Gastroesophageal sphincter (tissue), 4 donors: Measurements from ENCODE around the gene C11orf52. TPM values are rescaled to one million over a fixed set of nuclear protein-coding genes. Genes with fewer than 3 reads are reported as not detected.
A peak's percentile ranks its signal among the peaks of the same experiment; 100 is the strongest.

Experiments
- ATAC-seq: fragments of 150-250 bp; one replicate; pipeline ENCODE4 v1.9.1; 2016; ENCODE audit warnings: mild to moderate bottlenecking, moderate library complexity
- H3K27ac ChIP-seq, 4 donors: fragments of 200-600 bp; sonication (generic) in 3 of 4; 1 replicate in 3 of 4; 2 replicates in 1 of 4; pipeline ENCODE4 v1.5.1; 2016 to 2019
- H3K27me3 ChIP-seq: fragments of 200-600 bp; sonication (generic); one replicate; pipeline ENCODE4 v1.5.1; 2019
- H3K36me3 ChIP-seq, 2 donors: fragments of 200-600 bp; sonication (generic); one replicate each; pipeline ENCODE4 v1.5.1; 2019; ENCODE audit warnings: control low read depth in 1 of 2
- H3K4me1 ChIP-seq, 3 donors: fragments of 200-600 bp; sonication (generic); 1 replicate in 2 of 3; 2 replicates in 1 of 3; pipeline ENCODE4 v1.5.1; 2016 to 2019; ENCODE audit warnings: control low read depth in 2 of 3
- H3K4me3 ChIP-seq, 2 donors: fragments of 200-600 bp; sonication (generic); one replicate each; pipeline ENCODE4 v1.5.1; 2019; ENCODE audit warnings: mild to moderate bottlenecking in 1 of 2, moderate library complexity in 1 of 2
- H3K9me3 ChIP-seq, 3 donors: fragments of 200-600 bp; sonication (generic); one replicate each; pipeline ENCODE4 v1.5.1; 2017 to 2019; ENCODE audit warnings: control low read depth in 2 of 3
- EP300 ChIP-seq: sonication (generic); formaldehyde crosslinking; IDR thresholded peaks from one replicate; pipeline ENCODE4 v1.6.1; 2017; ENCODE audit warnings: antibody characterized with exemption, mild to moderate bottlenecking
- POLR2A ChIP-seq, 2 donors: fragments of 450-650 bp; IDR thresholded peaks; one replicate each; pipeline ENCODE4 v1.6.1; 2017; ENCODE audit warnings: antibody characterized with exemption in 2 of 2, mild to moderate bottlenecking in 2 of 2, moderate library complexity in 1 of 2
- POLR2AphosphoS5 ChIP-seq: sonication (generic); formaldehyde crosslinking; IDR thresholded peaks from one replicate; pipeline ENCODE4 v1.6.1; 2017; ENCODE audit warnings: antibody characterized with exemption
- WGBS, 2 donors: methylation state at CpG; one replicate each; pipeline ENCODE4 v1.1.5; 2018; ENCODE audit warnings: low coverage in 1 of 2; 5-methylcytosine and 5-hydroxymethylcytosine counted together
- total RNA-seq, 4 donors: library from RNA; depleted of rRNA; stranded (reverse); fragments of >200 nt; gene quantifications; one replicate each; pipeline ENCODE4 v1.1.0, GENCODE V29; 2016
- TF ChIP-seq, protein P1 (sequence below), 4 experiments: fragments of 200-600 bp in 2 of 4; fragments of 450-650 bp in 2 of 4; sonication (generic) in 1 of 4; IDR thresholded peaks; one replicate each; pipeline ENCODE4 v1.5.1; 2017 to 2019; ENCODE audit warnings: antibody characterized with exemption in 4 of 4, mild to moderate bottlenecking in 2 of 4, moderate library complexity in 2 of 4

C11orf52 gene
- total RNA-seq, 4 donors from 2014 or later: 2.4 to 3.3 (median 3.1) TPM; not detected in 1

DNA sequence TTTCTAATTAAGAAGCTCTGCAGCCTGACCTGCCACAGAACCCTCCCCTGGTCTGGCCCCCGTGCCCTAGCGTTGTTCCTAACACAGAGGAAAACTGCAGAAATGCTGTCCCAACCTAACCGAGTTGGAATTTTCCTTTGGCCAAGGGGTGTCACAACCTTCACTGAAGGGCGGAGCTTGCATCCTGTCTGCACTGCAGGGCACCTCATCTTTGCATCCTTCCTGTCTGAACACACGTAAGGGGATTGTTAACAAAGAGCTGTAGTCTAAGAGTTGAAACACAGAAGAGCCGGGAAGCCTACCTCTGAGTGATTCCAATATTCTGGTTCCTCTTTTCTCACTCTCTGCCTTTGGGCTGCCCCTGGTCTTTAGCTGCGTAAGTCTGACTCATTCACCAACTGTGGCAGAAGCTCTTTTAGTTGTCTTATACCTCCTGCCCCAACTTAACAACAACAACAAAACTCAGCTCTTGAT is 20.0 kb downstream of the C11orf52 start:
- H3K4me1 ChIP-seq: peaks cover 3 to 61% (median 28%) of the 10 kb centered on the region in 3 donors
- H3K9me3 ChIP-seq: no peaks in the 10 kb centered on the region
- H3K27ac ChIP-seq: peak overlapping the region; percentile 8 to 88 (median 84)
- 14 to 18% methylated on average over 4 to 6 of the region's 7 CpGs for WGBS, 2 donors
- TF ChIP-seq POLR2A (IDR thresholded peaks at IDR 0.05): no peak
- TF ChIP-seq EP300: no peak
- TF ChIP-seq, protein P1, sequence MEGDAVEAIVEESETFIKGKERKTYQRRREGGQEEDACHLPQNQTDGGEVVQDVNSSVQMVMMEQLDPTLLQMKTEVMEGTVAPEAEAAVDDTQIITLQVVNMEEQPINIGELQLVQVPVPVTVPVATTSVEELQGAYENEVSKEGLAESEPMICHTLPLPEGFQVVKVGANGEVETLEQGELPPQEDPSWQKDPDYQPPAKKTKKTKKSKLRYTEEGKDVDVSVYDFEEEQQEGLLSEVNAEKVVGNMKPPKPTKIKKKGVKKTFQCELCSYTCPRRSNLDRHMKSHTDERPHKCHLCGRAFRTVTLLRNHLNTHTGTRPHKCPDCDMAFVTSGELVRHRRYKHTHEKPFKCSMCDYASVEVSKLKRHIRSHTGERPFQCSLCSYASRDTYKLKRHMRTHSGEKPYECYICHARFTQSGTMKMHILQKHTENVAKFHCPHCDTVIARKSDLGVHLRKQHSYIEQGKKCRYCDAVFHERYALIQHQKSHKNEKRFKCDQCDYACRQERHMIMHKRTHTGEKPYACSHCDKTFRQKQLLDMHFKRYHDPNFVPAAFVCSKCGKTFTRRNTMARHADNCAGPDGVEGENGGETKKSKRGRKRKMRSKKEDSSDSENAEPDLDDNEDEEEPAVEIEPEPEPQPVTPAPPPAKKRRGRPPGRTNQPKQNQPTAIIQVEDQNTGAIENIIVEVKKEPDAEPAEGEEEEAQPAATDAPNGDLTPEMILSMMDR (IDR thresholded peaks at IDR 0.05): no peak
- TF ChIP-seq POLR2AphosphoS5: no peak
- no peaks in the 10 kb centered on the region for H3K27me3 ChIP-seq
- peak overlapping the region in 1 of 2 donors; percentile 7 for H3K4me3 ChIP-seq
- H3K36me3 ChIP-seq: no peaks in the 10 kb centered on the region
- ATAC-seq: peak; percentile 28

DNA sequence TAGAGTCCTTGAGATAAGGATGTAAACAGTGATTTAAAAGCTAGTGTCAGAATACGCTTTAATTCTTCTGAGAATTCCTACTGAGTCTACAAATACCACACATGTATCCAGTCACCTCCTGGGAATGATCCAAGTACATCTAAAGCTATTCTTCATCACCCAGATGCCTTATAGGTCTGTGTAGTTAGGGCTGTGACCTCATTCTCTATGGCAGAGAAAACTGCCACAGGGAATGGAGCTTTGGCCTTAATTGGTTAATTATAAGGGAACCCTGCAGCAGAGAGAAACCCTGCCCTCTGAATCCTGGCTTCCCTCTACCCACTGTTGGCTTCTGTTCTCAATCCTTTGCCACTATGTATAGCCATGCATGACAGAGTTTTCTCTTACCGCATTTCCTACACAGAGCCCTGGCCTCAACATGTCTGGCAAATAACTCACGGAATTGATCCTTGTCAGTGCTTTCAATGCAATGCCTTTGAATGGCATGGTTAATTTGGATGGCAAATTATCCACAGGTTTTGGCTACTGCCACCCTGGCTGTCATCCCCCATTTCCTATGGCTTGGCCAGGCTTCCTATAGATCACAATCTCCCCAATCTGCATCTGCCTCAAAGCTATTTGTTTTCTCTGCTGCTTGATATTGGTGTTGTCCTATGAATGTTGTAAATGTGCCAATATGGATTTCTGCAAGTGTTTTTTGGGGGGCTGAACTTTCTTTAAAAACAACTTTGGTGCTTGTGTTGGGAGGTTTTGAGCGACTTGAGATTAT is 21.3 kb downstream of the C11orf52 start:
- no peak overlapping the region for H3K4me3 ChIP-seq

DNA sequence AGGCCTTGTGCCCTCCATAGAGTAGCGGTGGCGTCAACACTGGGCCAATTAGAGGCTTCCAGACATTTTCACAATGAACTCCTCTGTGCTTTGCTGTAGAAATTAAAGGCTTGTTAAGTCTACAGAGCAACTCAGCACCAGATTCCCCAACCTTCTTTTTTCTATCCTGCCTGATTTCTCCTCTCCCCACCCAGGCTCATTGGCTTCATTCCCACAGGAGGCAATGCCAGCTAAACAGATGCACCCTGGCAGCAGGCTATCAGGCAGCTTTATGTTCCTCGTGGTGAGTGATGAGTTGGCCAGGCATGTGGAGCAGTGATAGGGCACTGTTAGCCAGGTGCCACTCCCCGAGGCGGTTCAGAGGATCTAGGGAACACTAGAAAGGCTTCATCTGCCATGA is 23.2 kb downstream of the C11orf52 start:
- no peak for ATAC-seq
- no peaks in the 10 kb centered on the region for H3K36me3 ChIP-seq
- peak overlapping the region in 3 of 4 donors; percentile 2 to 85 (median 40) for H3K27ac ChIP-seq
- no peaks in the 10 kb centered on the region for H3K27me3 ChIP-seq
- 74 to 100% methylated on average over 2 of the region's 5 CpGs for WGBS, 2 donors
- no peaks in the 10 kb centered on the region for H3K9me3 ChIP-seq
- TF ChIP-seq, protein P1 (IDR thresholded peaks at IDR 0.05): no peak
- TF ChIP-seq EP300 (no peak), POLR2AphosphoS5 (no peak), POLR2A (IDR thresholded peaks at IDR 0.05) (no peak)
- H3K4me3 ChIP-seq: no peak overlapping the region
- peaks cover 0 to 55% (median 16%) of the 10 kb centered on the region in 3 donors for H3K4me1 ChIP-seq

More for the DNA sequence above, 21.3 kb downstream of the C11orf52 start:
- ATAC-seq: no peak
- TF ChIP-seq, protein P1 (IDR thresholded peaks at IDR 0.05): no peak
- TF ChIP-seq POLR2A (IDR thresholded peaks at IDR 0.05): no peak
- peak; percentile 29 for TF ChIP-seq POLR2AphosphoS5
- TF ChIP-seq EP300: no peak
- Histone ChIP-seq H3K27me3 (no peaks in the 10 kb centered on the region), H3K4me1 (peaks cover 3 to 60% (median 25%) of the 10 kb centered on the region in 3 donors), H3K27ac (peak overlapping the region; percentile 9 to 85 (median 73)), H3K9me3 (no peaks in the 10 kb centered on the region), H3K36me3 (no peaks in the 10 kb centered on the region)
- WGBS, 2 donors: 66 to 78% methylated on average over 4 of the region's 4 CpGs

DNA sequence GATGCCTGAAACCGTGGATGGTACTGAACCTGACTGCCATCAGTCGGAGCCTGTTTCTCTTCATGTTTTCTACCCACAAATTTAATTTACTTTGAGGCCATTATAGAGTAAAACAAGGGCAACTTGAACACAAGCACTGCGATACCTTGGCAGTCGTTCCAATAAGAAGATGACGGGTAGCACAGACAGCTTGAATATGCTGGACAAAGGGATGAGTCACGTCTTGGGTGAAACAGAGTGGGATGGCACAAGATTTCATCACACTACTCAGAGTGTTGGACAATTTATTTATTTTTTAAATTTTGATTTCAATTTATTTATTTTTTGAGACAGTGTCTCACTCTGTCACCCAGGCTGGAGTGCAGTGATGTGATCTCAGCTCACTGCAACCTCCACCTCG is 24.1 kb downstream of the C11orf52 start:
- Histone ChIP-seq H3K4me1 (peaks cover 0 to 49% (median 11%) of the 10 kb centered on the region in 3 donors), H3K36me3 (no peaks in the 10 kb centered on the region), H3K9me3 (no peaks in the 10 kb centered on the region), H3K27ac (no peak overlapping the region), H3K4me3 (no peak overlapping the region), H3K27me3 (no peaks in the 10 kb centered on the region)
- no peak for ATAC-seq
- TF ChIP-seq POLR2A (IDR thresholded peaks at IDR 0.05): no peak
- TF ChIP-seq POLR2AphosphoS5: no peak
- no peak for TF ChIP-seq EP300
- TF ChIP-seq, protein P1 (IDR thresholded peaks at IDR 0.05): no peak
- 70 to 89% methylated on average over 6 to 7 of the region's 7 CpGs for WGBS, 2 donors

DNA sequence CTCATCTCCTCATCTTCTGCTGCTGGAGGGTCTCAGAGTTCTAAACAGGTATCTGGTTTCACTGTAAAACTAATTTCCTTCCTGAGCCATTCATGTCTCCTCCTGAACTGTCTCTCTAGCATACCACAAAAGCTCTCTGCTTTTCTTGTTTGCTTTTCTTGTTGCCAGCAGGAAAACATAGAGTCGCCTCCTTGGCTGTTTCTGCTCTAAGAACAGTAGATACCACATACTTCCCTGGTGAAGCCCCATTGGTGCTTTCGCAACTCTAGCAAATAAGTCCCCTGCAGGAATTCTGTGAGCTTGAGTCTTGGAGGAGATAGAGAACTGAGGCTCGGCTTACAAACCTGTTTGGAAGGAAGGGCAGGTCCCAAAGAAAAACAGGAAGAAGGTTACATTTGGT is 25.4 kb downstream of the C11orf52 start:
- Histone ChIP-seq H3K9me3 (no peaks in the 10 kb centered on the region), H3K4me3 (no peak overlapping the region), H3K4me1 (peaks cover 0 to 36% (median 1%) of the 10 kb centered on the region in 3 donors), H3K36me3 (no peaks in the 10 kb centered on the region), H3K27me3 (no peaks in the 10 kb centered on the region), H3K27ac (peak overlapping the region; percentile 24 to 75 (median 61))
- TF ChIP-seq, protein P1 (IDR thresholded peaks at IDR 0.05): no peak
- no peak for TF ChIP-seq EP300
- TF ChIP-seq POLR2A (IDR thresholded peaks at IDR 0.05): no peak
- no peak for TF ChIP-seq POLR2AphosphoS5
- WGBS, 2 donors: 33% methylated on average over 1 of the region's 3 CpGs; no CpG with 5 or more reads in 1 of the 2 donors
- ATAC-seq: no peak
